ENCODE results near the gene MGLL. TPM values are rescaled to one million over a fixed set of nuclear protein-coding genes. Genes with fewer than 3 reads are reported as not detected.

MGLL gene
- total RNA-seq, 1 experiment from 2014 or later, result 42.4 TPM

DNA sequence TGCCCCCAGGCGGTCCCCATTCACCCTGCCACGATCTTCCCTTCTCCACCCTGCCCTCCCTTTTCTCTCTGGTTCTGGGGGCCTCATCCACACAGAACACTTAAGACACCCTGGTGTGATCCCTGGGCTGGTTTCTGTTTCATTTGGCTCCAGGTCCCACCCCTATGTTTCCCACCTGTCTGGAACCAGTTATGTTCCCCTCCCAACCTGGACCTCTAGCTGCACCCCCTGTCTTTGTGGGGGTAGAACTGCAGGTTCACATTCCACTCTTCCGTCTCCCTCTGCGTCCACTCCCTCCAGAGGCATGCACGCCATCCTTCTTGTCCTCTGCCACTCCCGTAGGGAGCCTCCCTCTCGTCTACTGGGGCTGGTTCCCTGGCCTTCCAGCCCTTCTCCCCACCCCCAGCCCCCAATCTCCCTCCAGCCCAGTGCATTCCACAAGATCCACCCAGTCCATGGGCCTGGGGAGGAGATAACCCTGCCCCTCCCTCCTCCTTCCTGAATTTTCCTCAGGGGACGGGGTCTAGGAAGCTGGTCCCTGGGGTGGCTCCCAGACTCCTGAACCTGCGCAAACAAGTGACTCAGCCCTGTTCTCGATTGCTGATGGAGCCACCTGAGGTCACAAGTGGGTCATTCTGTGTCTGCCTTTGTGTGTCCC lies 75.8 kb downstream of the MGLL start:
- peaks cover 15% of the 10 kb centered on the region for H3K36me3 Mint-ChIP-seq (ENCODE audit: insufficient read depth, unreplicated experiment)
- H3K4me1 Mint-ChIP-seq (ENCODE audit: low read depth, unreplicated experiment), result peaks cover 62% of the 10 kb centered on the region
- H3K27ac Mint-ChIP-seq (ENCODE audit: unreplicated experiment), result peak overlapping the region; percentile 83
- CTCF ChIA-PET, result interaction anchor here (0.7 to 2.6 kb wide), 9 partner anchors 10 to 176 kb away, joined by 3 to 8 read pairs (median 4); no protein-coding TSS in a partner anchor
- TF ChIP-seq, protein P1, sequence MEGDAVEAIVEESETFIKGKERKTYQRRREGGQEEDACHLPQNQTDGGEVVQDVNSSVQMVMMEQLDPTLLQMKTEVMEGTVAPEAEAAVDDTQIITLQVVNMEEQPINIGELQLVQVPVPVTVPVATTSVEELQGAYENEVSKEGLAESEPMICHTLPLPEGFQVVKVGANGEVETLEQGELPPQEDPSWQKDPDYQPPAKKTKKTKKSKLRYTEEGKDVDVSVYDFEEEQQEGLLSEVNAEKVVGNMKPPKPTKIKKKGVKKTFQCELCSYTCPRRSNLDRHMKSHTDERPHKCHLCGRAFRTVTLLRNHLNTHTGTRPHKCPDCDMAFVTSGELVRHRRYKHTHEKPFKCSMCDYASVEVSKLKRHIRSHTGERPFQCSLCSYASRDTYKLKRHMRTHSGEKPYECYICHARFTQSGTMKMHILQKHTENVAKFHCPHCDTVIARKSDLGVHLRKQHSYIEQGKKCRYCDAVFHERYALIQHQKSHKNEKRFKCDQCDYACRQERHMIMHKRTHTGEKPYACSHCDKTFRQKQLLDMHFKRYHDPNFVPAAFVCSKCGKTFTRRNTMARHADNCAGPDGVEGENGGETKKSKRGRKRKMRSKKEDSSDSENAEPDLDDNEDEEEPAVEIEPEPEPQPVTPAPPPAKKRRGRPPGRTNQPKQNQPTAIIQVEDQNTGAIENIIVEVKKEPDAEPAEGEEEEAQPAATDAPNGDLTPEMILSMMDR (IDR thresholded peaks at IDR 0.05; ENCODE audit: unreplicated experiment), result peak; percentile 63
- H3K4me3 Mint-ChIP-seq (ENCODE audit: low read depth, unreplicated experiment), result peak overlapping the region; percentile 29
- peak; percentile 70 for DNase-seq
- BruUV-seq (replicated peaks), result no TSS peak
- H3K9me3 Mint-ChIP-seq (ENCODE audit: low read depth, unreplicated experiment), result no peaks in the 10 kb centered on the region
- intact Hi-C loops (cut with micrococcal nuclease; ENCODE audit: unreplicated experiment), result loop anchor here (2.0 to 5.0 kb wide), 2 partner anchors 49 to 70 kb away; no protein-coding TSS in a partner anchor
- no peaks in the 10 kb centered on the region for H3K27me3 Mint-ChIP-seq (ENCODE audit: unreplicated experiment)

DNA sequence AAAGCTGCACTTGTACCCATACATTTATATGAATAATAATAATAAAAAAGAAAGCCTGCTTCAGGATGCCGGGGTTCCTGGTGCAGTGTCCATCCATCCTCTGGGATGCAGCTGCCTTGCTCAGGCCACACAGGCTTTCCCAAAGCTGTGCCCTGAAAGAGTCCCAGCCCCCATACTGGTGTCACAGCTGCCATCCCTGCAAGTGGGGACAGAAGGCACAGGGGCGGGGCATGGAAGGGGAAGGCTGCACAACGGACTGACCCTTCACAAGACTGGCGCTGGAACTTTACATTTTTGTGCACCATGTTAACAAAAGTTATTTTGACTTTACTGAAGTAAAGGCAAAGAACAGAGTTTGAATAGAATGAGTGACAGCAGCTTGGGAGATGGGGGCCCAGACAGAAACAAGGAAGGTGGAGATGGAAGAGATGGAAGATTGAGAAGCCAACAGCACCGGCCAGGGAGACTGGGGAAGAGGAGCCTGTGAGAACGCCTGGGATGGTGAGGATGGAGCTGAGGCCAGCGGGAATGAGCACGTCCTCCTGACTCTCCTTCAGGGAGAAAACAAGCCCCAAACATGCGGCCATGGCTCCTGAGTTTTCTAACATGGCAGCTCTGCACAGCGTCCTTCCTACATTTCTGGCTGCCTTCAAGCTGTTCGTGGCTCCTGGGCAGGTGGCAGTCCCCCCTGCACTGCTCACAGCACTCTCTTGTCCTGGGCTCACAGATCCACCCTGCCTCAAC lies 76.5 kb downstream of the MGLL start:
- Mint-ChIP-seq H3K4me1 (ENCODE audit: low read depth, unreplicated experiment) (peaks cover 55% of the 10 kb centered on the region), H3K4me3 (ENCODE audit: low read depth, unreplicated experiment) (peak overlapping the region; percentile 29), H3K36me3 (ENCODE audit: insufficient read depth, unreplicated experiment) (peaks cover 15% of the 10 kb centered on the region), H3K9me3 (ENCODE audit: low read depth, unreplicated experiment) (no peaks in the 10 kb centered on the region), H3K27me3 (ENCODE audit: unreplicated experiment) (no peaks in the 10 kb centered on the region), H3K27ac (ENCODE audit: unreplicated experiment) (peak overlapping the region; percentile 83)
- CTCF ChIA-PET, result interaction anchor here (2.6 kb wide), 1 partner anchor 10 kb away, joined by 8 read pairs; no protein-coding TSS in a partner anchor
- no TSS peak for BruUV-seq (replicated peaks)
- no peak for DNase-seq
- TF ChIP-seq, protein P1 (IDR thresholded peaks at IDR 0.05; ENCODE audit: unreplicated experiment), result no peak
- intact Hi-C loops (cut with micrococcal nuclease; ENCODE audit: unreplicated experiment), result loop anchor here (2.0 to 5.0 kb wide), 2 partner anchors 49 to 71 kb away; no protein-coding TSS in a partner anchor

DNA sequence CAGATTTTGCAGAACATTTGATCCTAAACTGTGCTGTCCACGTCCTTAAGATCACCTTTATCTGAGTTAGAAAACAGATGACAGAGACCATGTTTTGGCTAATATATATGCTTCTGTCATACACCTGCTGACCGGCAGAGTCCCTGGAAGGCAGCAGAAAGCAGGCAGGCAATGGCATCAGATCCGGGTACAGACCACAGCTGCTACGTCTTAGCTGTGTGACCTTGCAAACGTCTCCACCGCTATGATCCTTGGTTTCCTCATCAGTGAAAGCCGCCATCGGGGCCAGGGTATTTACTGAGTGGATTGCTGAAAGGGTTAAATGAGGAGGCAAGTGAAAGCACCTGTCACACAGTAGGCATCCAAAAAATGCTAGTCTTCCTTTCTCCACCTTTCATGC lies 77.4 kb downstream of the MGLL start:
- BruUV-seq (replicated peaks), result no TSS peak
- Mint-ChIP-seq H3K4me1 (ENCODE audit: low read depth, unreplicated experiment) (peaks cover 45% of the 10 kb centered on the region), H3K4me3 (ENCODE audit: low read depth, unreplicated experiment) (no peak overlapping the region), H3K27me3 (ENCODE audit: unreplicated experiment) (no peaks in the 10 kb centered on the region), H3K9me3 (ENCODE audit: low read depth, unreplicated experiment) (no peaks in the 10 kb centered on the region), H3K27ac (ENCODE audit: unreplicated experiment) (no peak overlapping the region), H3K36me3 (ENCODE audit: insufficient read depth, unreplicated experiment) (peaks cover 15% of the 10 kb centered on the region)
- TF ChIP-seq, protein P1 (IDR thresholded peaks at IDR 0.05; ENCODE audit: unreplicated experiment), result no peak
- no peak for DNase-seq
- intact Hi-C loops (cut with micrococcal nuclease; ENCODE audit: unreplicated experiment), result loop anchor here (5.0 kb wide), 1 partner anchor 48 kb away; no protein-coding TSS in a partner anchor
- CTCF ChIA-PET, result no interaction called here

DNA sequence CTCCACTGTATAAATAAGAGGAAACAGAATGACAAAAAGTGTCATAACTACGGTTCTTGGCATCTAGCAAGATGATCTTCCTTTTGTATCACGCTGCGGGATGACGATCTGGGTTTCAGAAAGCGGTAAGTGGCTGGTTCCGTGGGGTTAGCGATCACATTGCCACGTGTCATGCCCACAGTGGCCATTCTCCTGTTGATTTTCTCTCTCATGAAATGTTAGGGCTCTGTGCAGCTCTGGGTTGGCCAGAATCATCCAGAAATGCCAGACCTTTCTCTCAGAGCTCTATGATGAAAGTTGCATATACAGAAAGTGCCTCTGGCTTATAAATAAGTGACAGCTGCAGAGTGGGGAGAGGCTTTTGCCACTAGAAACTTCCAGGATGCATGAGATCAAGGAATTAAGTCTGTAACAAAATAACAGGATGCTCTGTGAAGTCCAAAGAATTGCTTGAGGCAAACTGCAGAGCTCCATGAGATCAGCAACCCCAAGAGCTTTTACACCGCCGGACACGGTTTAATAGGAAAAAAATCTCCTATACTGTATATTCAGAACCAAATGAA lies 78.0 kb downstream of the MGLL start:
- H3K9me3 Mint-ChIP-seq (ENCODE audit: low read depth, unreplicated experiment), result no peaks in the 10 kb centered on the region
- intact Hi-C loops (cut with micrococcal nuclease; ENCODE audit: unreplicated experiment), result no loop called here
- H3K4me1 Mint-ChIP-seq (ENCODE audit: low read depth, unreplicated experiment), result peaks cover 40% of the 10 kb centered on the region
- BruUV-seq (replicated peaks), result no TSS peak
- H3K27me3 Mint-ChIP-seq (ENCODE audit: unreplicated experiment), result no peaks in the 10 kb centered on the region
- H3K4me3 Mint-ChIP-seq (ENCODE audit: low read depth, unreplicated experiment), result no peak overlapping the region
- CTCF ChIA-PET, result interaction anchor here (1.1 kb wide), 1 partner anchor 88 kb away, joined by 3 read pairs; no protein-coding TSS in a partner anchor
- peaks cover 15% of the 10 kb centered on the region for H3K36me3 Mint-ChIP-seq (ENCODE audit: insufficient read depth, unreplicated experiment)
- no peak overlapping the region for H3K27ac Mint-ChIP-seq (ENCODE audit: unreplicated experiment)
- DNase-seq, result no peak
- TF ChIP-seq, protein P1 (IDR thresholded peaks at IDR 0.05; ENCODE audit: unreplicated experiment), result no peak
